OCI-M1 (cell line): ENCODE results near the gene ITGB5.
"Not testable (repeated sequence)": the region's sequence is repeated elsewhere in the genome, so short reads cannot be mapped to it uniquely, and the experiment has no call there.

Source experiments
- DNase-seq: peaks from one replicate; lab custom pipeline; 2025; lab: John Stamatoyannopoulos, UW

The ITGB5 gene

DNA sequence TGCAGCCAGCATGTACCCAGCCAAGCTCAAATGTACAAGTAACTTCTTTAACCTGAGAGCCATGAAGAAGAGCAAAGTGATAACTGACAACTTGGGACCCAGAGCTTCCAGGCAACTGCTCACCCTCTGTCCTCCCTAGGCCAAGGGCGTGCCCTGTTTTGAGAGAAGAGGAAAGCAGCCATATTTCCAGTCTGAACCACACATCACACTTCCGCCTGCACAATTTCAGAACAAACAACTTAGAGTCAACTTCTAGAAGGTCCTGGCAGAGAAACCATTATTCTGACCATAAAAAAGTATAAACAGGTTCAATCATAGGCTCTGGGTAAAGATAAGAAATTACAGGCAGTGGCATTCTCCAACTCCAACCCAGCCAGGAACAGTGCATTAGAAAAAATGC lies 50.1 kb downstream of the ITGB5 start:
- DNase-seq = no peak

DNA sequence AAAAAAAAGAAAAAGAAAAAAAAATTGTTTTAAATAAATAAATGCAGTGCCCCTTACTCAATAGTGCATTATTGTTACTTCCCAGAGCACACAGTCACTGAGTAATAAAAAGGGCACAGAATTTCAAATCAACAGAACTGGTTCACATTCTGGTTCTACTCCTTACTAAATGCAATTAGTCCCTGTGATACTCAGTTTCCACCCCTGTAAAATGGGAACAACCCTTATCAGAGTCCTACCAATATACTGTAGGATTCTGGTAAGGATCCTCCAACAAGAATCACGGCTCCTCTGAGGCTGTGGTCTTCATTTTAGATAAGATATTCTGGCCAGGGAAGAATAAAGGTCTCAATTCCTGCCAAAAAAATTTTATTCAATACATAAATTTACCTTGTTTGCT lies 50.7 kb downstream of the ITGB5 start:
- no peak for DNase-seq

DNA sequence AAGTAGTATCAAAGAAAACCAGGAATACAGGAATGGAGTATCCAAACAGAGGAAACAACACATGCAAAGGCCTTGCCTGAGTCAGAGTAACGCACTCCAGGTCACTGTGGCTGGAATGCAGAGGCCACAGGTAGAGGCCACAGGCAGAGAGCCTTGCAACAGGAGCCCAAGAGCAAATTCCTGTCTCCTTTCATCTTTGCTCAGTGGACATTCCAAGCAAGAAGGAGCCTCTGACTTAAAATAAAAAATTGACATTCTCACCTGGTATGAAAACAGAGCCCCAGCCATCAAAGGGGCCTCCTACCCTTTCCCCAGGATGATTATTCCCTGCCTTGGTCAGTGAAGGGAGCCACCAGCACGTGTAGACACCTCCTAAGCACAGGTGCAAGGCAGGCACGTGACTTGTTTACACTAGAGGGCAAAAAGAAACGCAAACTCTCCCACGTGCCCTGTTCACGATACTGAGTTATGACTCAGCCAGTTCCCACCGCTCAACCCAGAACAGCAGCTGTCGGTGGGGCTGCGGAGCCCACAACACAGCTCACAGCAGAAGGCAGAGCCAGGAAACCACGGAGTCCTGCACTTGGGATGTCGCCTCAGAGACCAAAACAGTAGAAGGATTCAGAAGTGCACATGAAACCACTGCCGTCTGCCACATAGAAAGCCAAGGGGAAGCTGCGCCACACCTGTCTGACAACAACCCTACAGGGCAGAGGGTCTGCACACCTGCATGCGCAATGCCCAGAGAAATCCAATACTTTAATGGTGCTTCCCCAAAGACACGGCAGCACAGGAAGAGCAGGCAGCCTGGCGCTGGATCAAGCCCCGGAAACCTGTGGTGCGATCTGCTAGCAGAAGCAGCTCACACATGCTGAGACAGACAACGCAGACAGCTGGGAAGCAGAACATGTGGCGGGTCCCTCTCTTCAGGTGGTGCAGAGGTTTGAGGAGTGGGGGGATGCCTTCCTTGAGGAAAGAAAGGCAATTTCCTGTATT lies 52.1 kb downstream of the ITGB5 start:
- no peak for DNase-seq

DNA sequence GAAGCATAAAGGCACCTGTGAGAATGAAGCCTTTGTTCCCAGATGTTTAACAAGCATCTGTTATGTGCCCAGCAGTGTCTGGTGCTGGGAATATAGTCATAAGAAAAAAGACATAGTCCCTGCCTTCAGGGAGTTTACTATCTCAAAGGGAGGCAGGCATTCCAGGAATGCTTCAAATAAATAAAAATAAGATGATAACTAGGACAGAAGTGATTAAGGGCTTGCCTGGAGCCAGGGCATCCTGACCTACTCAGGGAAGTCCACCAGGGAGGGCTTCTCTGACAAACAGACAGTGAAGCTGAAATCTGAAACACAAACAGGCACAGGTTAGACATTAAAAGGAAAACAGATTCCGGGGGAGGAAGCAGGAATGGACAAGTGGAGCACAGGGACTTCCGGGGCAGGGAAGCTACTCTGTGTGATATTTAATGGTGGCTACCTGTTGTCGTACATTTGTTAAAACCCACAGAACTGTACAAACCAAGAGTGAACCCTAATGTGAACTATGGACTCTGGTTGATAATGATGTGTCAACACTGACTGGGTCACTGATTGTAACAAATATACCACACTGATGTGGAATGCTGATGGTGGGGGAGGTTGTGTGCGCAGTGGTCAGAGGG lies 53.3 kb downstream of the ITGB5 start:
- DNase-seq = no peak

DNA sequence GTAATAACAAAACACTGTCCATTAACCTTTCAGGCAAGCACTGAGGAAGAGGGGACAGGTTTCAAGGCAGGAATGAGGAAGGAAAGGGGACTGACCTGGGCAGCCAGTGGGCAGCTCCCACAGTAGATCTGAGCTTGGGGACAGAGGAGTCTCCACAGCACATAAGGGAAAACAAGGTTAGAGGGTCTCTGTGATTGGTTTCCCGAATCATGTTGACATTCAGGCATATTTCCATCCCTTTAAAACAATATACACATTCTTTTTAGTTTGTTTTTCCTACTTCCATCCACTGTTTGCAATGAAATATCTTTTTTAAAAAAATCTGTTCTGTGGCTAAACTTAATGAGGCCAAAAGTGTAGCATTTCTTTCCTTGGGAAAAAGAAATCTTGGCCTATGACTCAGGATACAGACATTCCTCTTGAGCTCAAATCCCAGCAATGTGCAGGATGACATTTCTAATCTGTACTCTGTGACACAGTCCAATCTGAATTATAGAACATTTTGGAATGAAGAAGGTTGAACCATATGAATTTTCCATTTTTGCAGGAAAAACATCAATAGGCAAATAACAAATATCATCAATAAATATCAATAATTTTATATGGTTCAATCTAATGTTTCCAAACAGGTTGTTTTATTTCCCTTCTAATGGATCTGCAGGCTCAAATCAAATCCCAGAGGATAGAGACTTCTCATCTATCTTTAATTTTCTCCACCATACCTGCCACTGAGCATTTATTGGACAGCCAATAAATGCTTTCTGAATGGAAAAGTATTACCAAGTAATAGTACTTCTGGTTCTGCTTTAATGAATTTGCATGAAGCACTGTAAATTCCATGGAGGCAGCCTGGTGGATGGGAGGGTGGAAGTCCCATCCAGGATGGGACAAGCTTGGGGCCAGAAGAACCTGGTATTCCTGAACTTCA lies 54.1 kb downstream of the ITGB5 start:
- no peak for DNase-seq

DNA sequence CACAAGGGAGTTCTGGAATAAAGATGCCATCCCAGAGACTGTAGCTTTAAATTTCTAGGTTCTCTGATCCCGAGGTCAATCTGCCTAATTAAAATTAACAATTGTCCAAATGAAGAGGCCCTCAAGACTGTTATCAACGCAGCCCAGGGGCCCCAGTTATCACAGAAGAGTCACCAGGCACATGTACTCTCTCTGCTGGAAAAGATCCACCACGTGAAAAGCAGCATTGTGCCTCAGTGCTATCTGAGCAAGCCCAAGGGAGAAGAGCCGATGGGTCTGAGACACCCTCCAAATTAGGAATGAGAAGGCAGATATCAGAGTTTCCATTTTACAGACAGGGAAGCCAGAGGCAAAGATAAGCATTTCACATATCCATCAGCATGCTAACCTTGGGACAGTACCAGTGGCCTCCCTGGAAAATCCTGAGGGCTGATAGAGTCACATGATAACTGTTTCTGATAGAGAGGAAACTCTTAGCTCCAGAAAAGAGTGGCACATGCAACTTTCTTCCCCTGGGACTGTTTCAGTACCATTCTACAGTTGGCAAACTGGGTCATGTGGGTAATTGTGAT lies 55.5 kb downstream of the ITGB5 start:
- no peak for DNase-seq

DNA sequence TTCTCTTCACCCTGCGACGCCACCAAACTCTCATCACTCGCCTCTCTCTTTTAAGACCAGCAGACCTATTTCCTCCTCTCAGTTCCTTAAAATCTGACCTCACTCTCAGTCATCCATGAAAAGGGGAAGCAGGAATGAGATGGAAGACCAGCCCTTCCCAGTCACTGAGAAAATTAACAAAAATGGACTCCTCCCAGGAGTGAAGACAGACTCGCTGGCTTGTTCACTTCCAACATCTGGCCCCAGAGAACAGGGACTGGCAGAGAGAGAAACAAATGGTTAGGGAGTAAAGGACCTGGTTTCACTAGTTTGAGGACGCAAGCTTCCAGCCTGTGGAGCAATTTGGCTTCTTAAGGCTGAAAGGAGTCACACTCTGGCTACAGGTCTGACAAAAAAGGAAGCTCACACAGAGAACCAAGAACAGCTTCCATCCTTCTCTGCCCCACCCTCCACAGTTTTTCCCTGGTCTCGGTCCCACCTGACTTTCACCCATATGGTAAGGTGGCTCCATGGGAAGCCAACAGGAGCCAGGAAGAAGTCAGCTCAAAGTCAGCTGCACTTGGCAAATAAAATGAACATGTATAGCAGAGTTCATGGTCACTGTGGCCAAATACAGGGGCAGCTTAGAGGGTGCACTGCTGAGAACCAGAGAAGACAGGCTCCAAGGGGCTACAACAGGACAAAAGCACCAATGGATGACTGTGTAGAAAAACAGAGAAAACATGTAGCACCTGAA lies 57.2 kb downstream of the ITGB5 start:
- no peak for DNase-seq

DNA sequence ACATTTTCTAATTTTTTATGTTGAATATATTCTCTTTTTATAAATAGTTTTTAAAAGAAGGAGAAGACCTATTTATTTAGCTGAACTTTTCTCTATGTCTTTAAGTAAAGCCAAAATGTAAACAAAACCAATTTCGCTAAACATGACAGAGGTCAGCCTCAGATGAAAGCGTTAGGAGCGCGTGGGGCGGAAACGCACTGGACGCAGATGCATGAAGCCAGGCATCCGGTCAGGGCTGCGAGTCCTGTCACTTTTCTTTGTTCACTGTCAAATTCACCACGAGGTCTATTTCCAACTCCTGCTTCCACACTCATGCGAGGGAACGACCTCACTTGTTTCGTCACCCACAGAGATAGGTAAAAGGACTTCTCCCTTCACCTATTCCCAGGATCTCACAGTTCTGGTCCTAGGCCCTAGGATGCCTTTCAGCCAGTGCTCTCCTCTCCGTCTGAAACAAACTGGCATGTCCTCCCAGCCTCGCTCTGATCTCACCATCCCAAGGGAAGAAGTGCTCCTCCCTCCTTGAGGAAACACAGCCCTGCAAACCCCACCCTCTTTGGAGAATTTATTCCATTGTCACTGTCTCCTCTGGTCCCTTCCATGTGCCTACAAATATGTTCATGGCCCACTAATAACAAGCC lies 57.9 kb downstream of the ITGB5 start:
- no peak for DNase-seq

DNA sequence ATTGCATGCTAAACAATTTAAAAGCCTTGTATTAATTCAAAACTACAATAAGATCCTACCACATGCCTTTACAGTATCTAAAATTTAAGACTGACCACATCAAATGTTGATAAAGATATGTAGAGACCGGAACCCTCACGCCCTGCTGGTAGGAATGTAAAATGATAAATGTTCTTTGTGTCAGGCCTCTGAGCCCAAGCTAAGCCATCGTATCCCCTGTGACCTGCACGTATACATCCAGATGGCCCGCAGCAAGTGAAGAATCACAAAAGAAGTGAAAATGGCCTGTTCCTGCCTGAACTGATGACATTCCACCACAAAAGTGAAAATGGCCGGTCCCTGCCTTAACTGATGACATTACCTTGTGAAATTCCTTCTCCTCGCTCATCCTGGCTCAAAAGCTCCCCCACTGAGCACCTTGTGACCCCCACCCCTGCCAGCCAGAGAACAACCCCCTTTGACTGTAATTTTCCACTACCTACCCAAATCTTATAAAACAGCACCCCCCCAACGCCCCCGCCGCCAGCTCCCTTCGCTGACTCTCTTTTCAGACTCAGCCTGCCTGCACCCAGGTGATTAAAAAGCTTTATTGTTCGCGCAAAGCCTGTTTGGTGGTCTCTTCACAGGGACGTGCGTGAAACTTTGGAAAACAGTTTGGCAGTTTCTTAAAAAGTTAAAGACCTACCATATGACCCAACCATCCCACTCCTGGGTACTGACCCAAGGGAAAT lies 59.5 kb downstream of the ITGB5 start:
- DNase-seq = not testable (repeated sequence)

DNA sequence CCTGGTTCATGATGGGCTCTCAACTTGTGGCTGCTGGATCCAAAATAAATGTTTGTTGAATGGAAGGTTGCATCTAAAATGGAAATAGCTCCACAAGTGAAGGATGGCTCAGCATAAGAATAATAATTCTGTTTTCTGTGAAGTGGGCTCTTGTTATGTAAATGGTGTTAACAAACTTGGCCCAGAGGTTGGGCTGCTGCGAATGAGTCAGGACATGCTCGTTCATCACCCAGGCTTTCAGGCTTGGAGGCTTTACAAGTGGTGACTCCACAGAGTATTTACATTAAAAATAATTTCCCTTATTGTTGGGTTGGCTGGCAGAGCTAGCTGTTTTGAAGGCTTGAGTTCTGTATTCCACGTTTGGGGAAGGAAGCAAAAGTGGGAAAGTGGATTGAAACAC lies 60.5 kb downstream of the ITGB5 start:
- DNase-seq = no peak

DNA sequence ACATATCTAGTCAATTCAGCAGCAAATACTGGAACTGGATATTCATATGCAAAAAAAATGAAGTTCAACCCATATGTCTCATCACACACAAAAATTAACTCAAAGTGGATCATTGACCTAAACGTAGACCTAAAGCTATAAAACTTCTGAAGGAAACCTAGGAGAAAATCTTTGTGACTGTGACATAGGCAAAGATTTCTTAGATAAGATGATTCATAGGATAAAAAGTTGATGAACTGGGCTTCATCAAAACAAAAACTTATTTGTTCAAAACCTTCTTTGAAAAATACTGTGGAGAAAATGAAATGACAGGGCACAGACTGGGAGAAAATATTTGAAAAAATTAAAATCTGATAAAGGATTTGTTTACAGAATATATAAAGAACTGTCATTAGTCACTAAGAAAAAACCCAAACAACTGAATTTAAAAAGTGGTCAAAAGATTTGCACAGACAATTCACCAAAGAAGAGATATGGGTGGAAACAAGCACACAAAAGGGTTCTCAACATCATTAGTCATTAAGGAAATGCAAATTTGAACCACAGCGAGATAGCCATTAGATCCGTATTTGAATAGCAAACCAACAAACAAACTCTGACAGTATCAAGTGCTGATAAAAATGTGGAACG lies 62.8 kb downstream of the ITGB5 start:
- no peak for DNase-seq

DNA sequence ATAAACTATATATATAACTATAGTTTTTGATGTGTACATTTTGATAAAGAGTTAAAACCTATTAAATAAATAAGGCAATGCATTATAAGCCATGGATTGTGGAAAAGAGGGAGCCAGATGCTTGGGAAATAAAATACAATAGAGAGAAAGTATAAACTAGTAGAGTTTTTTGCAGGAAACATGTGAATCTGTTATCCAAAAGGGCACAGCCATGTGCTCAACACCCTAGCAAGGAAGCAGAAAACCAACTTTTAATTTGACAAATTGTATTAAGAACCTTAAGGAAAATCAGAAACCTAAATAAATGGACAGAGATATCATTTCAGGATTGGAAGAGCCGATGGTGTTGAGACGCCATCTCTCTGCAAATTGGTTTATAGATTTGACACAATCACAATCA lies 63.5 kb downstream of the ITGB5 start:
- DNase-seq = no peak

DNA sequence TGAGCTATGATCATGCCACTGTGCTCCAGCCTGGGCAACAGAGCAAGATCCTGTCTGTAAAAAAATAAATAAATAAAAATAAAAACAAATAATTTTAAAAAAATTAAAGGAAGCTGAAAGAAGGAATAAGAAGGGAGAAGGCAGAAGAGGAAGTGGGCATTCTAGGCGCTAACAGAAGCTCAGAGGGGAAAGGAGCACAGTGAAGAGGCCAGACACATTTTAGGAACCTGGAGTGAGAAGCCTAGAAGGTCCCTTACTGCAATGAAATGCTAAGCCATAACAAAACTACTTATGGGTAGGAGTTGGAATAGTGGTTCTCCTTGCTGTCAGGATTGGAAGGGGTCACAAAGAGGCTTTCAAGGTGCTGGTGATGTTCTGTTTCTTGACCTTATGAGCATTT lies 64.0 kb downstream of the ITGB5 start:
- no peak for DNase-seq

DNA sequence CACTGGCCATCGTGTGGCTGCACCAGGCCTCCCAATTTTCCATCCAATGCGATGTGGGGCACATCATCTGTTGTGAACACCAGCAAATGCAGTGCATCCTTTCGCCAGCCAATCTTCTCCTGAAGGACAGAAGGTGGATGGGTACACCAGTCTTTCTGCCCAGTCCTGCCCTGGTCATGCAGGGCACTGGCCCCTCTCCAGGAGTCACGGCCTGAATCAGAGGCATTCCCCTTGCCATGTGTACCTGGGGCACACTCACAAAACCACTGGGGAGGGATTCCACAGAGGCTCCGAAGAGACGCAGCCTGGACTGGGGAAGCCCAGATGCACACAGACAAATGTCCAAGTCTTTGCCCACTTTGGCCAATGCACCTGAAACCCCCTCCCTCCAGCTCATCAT lies 65.8 kb downstream of the ITGB5 start:
- no peak for DNase-seq

DNA sequence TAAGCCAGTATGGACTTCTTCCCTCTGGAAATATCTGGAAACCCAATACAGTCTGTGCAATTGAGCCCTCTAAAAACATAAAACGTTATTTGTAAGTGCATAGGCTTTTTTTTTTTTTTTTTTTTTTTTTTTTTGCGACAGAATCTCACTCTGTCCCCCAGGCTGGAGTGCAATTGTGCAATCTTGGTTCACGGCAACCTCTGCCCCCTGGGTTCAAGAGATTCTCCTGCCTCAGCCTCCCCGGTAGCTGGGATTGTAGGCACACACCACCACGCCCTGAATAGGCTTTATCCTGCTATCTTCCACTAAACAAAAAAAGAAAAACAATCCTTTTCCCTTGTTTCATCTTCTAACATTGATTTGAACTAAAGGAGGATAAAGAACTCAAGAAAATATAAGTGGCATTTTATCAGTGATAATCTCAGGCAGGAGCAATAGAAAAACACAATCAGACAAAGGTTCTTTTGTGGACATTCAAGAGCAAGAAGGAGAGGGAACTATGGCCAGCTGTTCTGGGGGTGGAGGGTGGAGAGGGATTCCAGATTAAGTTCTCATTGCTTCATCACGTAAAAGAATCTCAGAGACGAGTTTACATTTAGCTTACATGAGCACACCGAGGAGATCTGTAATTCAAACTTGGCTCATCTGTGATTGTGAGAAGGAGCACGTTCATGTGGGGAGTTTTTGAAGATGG lies 68.6 kb downstream of the ITGB5 start:
- no peak for DNase-seq

DNA sequence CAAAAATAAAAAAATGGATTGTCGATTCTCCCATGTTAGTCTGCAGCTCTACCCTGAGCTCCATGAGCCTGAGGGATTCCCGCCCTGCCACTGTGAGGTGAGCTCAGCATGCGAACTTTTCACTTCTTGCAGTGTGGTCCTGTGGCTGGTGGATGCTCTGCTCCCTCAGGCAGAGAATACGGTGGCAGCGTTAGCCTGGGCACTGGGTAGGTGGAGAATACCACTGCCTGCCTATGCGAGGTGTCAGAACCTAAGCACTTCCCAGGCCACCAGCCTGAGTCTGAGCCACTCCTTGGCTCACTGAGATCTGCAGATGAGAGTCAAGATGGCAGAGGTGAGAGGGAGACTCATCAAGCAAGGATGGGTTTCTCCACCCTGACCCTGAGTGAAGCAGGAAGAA lies 70.1 kb downstream of the ITGB5 start:
- DNase-seq = no peak

DNA sequence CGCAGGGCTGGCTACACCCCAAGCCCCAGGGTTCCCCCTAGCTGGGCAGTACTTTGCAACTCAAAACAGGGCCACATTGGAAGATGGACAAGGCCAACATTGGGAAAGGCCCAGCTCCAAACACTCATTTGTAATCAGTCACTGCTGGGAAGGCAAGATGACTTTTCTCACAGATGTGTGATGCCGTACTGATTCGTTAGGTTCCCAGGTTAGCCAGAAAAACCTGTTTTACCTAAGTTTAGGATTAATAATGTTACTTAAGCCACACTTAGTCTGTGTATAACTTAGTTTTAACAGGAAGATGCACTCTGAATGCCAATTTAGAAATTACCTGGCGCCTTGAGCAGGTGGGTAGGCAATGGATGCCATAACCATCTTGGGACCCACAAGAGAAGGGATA lies 71.0 kb downstream of the ITGB5 start:
- no peak for DNase-seq

DNA sequence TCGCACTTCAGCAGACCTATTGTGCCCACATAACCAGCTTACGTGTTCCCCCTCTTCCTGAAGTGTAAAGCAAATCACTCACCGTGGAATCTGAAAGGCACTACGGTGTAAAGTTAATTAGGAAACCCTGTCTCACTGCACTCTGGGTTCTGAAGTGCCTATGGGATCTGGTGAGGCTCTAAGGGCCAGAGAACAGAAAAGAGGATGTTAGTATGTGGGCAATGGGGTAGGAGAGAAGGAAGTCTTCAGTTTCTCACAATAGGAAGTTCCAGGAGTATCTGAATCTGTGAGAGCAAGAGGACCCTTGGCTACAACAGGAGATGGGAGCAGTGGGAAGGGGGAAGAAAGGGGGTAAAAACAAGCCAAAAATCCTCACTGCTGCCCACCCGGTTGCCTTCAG lies 71.4 kb downstream of the ITGB5 start:
- DNase-seq = no peak
